ENCODE data around the gene DYSF.

GRCh38 chr2:71713581-71714580 lies 260.5 kb downstream of the DYSF start:
- TF ChIP-seq GATA2 (IDR thresholded peaks at IDR 0.05; ENCODE audit: low read depth, low read length) (no peak), GATA3 (IDR thresholded peaks at IDR 0.05; ENCODE audit: low read depth, low read length) (no peak)

Data from SH-SY5Y (cell line).